Mesenteric fat pad (tissue), 1 donor: ENCODE results near the gene SEMA4D. TPM values are rescaled to one million over a fixed set of nuclear protein-coding genes. Genes with fewer than 3 reads are reported as not detected.
"Not testable (repeated sequence)": the region's sequence is repeated elsewhere in the genome, so short reads cannot be mapped to it uniquely, and the experiment has no call there.

ENCODE experiments used
- DNase-seq: peaks from one replicate; pipeline ENCODE4 v3.0.0-alpha.2; 2020; ENCODE audit warnings: low spot score
- total RNA-seq: library from RNA; stranded (reverse); fragmentation: NEBNext Ultra II Directional; extraction: Animal tissue kit (Norgen Biotek cat#: 25700); gene quantifications from one replicate; pipeline ENCODE4 v1.2.1, GENCODE V29; 2021
- donor health status: DM: yes; HTN: yes; CAD: no.

SEMA4D gene
- total RNA-seq, 1 donor from 2014 or later: 16.9 TPM

- DNase-seq: no peak
Observed at GRCh38 chr9:89375191-89375760, 122.6 kb downstream of the SEMA4D start.

DNA sequence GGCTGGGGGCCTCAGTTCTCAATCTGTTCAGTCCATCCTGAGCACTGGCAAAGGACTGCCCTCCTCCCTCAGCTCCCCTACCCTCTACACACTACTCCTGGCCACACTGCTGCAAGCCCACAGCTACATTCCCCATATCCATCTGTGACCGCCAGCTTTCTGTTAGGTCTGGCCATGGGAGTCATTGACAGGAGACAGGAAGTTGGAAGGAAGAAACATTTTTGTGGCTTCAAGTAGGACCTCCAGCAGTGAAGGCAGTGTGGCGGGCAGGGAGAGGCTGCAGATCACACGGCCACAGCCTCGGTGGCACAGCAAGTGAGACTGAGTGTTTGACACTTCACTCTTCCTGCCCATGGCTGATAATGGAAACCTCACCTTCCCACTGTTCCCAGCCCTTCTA, 123.7 kb downstream of the SEMA4D start:
- DNase-seq: no peak

- DNase-seq: no peak
Observed at GRCh38 chr9:89372979-89373378, 124.9 kb downstream of the SEMA4D start.

DNA sequence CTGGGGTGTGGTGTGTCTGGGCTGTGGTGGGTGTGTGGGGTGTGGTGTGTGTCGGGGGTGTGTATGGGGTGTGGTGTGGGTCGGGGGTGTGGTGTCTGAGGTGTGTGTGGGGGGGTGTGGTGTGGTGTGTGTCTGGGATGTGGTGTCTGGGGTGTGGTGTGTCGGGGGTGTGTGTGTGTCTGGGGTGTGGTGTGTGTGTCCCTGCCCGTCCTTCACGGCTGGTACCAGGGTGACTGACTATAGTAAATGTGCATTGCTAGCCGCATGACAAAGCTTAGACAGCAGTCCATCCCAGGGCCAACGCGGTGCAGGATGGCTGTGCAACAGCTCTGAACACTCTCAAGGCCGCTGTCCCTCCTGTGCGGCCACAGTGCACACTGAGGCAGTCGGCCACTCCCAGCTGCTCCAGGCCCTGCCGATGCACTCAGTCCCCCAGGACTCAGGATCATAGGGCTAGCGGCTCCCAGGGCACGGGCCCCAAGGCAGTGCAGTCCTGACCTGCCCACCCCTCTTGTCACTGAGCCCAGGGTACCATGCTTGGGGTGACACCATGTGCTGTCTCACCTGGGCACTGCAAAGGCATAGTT, 125.6 kb downstream of the SEMA4D start:
- DNase-seq: no peak

DNA sequence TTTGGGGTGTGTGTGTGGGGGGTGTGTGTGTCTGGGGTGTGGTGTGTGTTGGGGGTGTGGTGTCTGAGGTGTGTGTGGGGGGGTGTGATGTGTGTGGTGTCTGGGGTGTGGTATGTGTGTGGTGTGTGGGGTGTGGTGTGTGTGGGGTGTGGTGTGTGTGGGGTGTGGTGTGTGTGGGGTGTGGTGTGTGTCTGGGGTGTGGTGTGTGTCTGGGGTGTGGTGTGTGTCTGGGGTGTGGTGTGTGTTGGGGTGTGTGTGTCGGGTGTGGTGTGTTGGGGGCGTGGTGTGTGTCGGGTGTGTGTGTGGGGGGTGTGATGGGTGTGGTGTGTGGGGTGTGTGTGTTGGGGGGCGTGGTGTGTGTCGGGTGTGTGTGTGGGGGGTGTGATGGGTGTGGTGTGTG, 126.1 kb downstream of the SEMA4D start:
- DNase-seq: not testable (repeated sequence)

DNA sequence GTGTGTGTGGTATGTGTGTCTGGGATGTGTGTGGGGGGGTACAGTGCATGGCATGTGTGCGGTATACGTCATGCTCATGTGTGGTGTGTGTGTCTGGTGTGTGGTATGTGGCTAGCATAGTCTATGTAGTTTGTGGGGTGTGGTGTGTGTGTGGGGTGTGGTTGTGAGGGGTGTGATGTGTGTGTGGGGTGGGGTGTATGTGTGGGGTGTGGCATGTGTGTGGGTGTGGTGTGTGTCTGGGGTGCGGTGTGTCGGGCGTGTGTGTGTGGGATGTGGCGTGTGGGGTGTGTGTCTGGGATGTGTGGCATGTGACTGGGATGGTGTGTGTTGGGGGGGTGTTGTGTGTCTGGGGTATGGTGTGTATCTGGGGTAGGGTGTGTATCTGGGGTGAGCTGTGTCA, 127.3 kb downstream of the SEMA4D start:
- no peak for DNase-seq

- no peak for DNase-seq
Observed at GRCh38 chr9:89368978-89369377, 128.9 kb downstream of the SEMA4D start.

GRCh38 chr9:89368550-89368949, 129.4 kb downstream of the SEMA4D start:
- DNase-seq: no peak

GRCh38 chr9:89367726-89368437, 130.0 kb downstream of the SEMA4D start:
- DNase-seq: no peak

- no peak for DNase-seq
Observed at GRCh38 chr9:89367281-89367680, 130.6 kb downstream of the SEMA4D start.

DNA sequence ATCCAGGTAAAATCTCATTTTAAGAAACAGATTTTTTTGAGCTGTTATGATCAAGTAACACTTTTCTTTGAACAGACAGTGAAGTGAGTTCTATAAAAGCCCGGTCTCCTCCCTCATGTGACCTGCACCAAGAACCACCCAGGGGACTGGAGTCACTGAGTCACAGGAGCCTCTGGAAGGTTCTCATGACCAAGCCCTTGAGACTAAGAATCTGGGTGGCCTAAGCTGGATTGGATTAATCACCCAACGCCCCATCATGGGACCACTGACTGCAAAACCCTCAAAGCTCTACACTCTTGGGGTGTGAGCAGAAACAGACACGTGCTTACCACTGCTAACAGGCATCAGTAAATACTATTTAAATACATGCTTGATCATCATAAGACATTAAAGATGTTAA, 131.2 kb downstream of the SEMA4D start:
- DNase-seq: no peak

DNA sequence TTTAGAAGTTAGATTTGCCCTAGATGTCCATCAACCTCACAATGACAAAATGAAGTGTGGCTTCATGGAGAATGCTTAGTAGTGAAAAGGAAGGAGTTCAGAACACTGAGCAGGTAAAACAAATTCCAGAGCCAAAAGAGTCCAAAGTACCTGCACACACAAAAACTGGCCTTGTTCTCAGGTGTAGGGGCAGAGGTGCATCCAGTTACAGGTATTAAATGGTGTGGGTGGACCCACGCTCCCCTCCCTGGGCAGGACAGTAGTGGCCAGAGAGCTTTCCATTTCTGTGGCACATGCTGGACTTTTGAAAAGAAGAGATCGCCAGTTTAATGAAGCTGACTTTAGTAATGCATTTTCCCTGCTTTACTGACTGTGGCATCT, 132.4 kb downstream of the SEMA4D start:
- DNase-seq: no peak

GRCh38 chr9:89364666-89365531, 133.0 kb downstream of the SEMA4D start:
- peak; percentile 73 for DNase-seq

DNA sequence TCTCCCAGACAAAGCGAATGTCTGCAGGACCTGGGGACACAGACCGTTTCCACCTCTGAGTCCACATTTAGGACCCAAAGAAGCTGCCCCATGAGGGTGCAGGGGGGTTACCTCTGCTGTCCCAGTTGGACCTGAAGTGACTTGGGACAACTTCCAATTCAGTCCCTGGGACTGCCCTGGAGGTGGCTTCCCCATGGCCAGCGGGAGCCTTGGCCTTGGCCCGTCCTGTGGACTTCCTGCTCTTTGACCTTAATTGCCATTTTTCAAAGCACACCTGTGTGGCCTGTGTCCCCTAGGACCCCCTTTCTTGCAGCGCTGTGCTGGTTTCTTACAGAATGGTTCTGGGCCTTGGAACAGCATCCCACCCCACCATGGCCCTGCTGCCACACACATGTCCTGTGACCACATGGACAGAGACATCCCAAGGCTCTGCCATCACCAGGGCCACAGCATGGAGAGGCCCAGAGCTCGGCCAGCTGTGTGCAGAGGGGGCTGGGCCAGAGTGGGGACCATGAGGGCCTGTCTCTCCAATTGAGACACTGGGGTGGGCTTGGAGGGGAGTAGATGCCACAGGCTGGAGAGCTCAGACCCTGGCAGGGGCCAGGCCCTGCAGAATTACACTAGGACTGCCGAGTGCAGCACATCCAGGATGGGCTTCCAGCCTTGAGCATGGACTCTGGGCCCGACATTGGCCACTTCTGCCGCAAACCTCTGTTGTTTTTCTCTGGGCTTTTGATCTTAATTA, 133.8 kb downstream of the SEMA4D start:
- DNase-seq: peak; percentile 83

DNA sequence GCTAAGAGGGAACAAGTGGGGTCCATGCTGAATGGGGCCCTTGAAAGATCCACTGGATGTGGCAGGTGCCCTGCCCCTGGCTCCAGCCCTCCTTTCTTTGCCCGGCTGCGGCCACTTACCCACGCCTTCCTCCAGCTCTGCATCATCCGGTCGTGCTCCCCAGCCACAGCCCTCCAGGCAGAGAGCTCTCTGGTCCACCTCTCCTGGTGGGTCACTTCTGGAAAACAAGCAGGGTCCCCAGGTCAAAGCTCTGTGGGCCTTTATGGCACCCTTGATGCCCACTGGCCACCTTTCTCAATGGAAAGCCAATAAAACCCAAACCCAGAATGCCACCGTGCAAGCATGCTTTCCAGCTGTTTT, 134.6 kb downstream of the SEMA4D start:
- peak; percentile 62 for DNase-seq

GRCh38 chr9:89362647-89363310, 135.1 kb downstream of the SEMA4D start:
- DNase-seq: peak; percentile 74

GRCh38 chr9:89361816-89362646, 135.9 kb downstream of the SEMA4D start:
- peak; percentile 85 for DNase-seq

- peak; percentile 62 for DNase-seq
Observed at GRCh38 chr9:89361031-89361430, 136.9 kb downstream of the SEMA4D start.

DNA sequence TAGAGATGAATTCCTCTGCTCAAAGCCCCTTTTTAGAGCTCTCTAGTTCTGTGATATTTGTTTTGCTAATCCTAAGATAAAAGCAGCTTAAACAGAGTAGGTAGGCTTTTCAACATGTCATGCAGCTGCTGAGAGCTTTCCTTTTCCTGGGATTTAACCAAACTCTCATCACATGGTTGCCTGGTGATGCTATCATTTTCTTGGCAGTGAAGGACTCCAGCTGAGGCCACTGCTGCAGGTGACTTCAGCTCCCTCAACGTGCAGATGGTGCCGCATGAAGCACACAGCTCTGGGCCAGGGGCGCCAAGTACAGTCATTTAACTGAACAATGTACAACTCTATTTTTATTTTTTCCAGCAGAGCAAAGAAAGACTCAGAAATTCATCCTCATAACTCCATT, 137.4 kb downstream of the SEMA4D start:
- DNase-seq: peak; percentile 43

DNA sequence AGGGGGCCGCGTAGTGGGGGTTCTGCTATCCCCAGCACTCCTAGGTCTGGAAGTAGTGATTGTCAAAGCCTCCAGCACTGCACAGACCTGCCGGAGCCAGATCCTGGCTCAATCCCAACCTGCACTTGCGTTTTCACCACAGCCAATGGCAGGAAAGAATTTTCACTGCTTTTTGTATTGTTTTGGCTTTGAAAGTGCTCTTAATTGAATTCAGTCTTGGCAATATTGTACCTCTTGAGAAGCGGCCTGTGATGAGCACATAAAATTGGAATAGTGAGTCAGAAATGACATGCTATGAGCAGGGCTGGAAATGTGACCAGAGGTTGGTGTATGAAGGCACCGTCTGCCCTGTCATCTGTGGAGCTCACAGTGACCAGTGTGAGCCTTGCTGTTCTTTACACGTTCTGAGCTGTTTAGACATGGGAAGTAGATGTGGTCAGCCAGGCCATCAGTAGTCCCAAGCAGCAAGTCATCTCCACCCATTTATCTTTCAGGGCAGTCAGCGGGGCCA, 138.1 kb downstream of the SEMA4D start:
- peak; percentile 35 for DNase-seq
